GM12878 (cell line): ENCODE results near the gene AKAP1. TPM values are rescaled to one million over a fixed set of nuclear protein-coding genes. Genes with fewer than 3 reads are reported as not detected.

Experiments
- ATAC-seq: fragments of 200-7000 bp; cut with Tn5 transposase; 3 replicates; pipeline ENCODE4 v1.9.1; 2020; ENCODE audit warnings: mild to moderate bottlenecking, moderate library complexity
- BruUV-seq: library from RNA; stranded (reverse); fragments of 400-500 nt; replicated peaks from 2 replicates; lab custom pipeline; 2021; lab: Mats Ljungman, UMichigan
- CTCF ChIA-PET: fragments of 300-600 bp; sonication (Branson Sonifier 250); formaldehyde crosslinking; extraction: SDS; loops from one replicate; lab custom pipeline; 2021; ENCODE audit warnings: inconsistent platforms; lab: Yijun Ruan, JAX
- POLR2A ChIA-PET: fragments of 350-600 bp; formaldehyde crosslinking; extraction: SDS; loops from one replicate; lab custom pipeline; 2021; ENCODE audit warnings: inconsistent platforms; lab: Charles Lee
- RAD21 ChIA-PET: fragments of 300-600 bp; sonication (Branson Sonifier 250); formaldehyde crosslinking; loops from one replicate; lab custom pipeline; 2023; ENCODE audit warnings: antibody characterized with exemption; ENCODE audit not compliant: unreplicated experiment; lab: Charles Lee
- SMC1A ChIA-PET: fragments of 300-600 bp; sonication (Branson Sonifier 250); formaldehyde crosslinking; loops from one replicate; lab custom pipeline; 2023; ENCODE audit not compliant: unreplicated experiment, uncharacterized antibody; lab: Charles Lee
- DNase-seq: peaks from one replicate; pipeline ENCODE4 v3.0.0-alpha.2; 2011; ENCODE audit warnings: low read depth, low spot score
- FAIRE-seq: peaks from 3 replicates; lab custom pipeline; 2011; peaks lifted over from hg19 to GRCh38; lab: Jason Lieb, UNC
- H2AFZ ChIP-seq: 2 replicates; pipeline ENCODE4 v1.6.0; 2011; ENCODE audit warnings: low read depth, low read length, control low read depth; ENCODE audit not compliant: control insufficient read depth
- H3K27ac ChIP-seq: 2 replicates; pipeline ENCODE4 v1.5.1; 2011; ENCODE audit warnings: control low read depth; ENCODE audit not compliant: control insufficient read depth, insufficient read depth
- H3K27me3 ChIP-seq, 2 experiments: replicated peaks in 1 of 2; 2 replicates each; pipeline versions ENCODE4 v1.6.0 to v1.6.1; 2011; ENCODE audit warnings: low read length in 1 of 2; ENCODE audit not compliant: control insufficient read depth in 2 of 2, insufficient read depth in 2 of 2
- H3K36me3 ChIP-seq, 2 experiments: 2 replicates each; pipeline ENCODE4 v1.5.1; 2011; ENCODE audit warnings: low read length in 1 of 2; ENCODE audit not compliant: control insufficient read depth in 2 of 2, insufficient read depth in 2 of 2
- H3K4me1 ChIP-seq: 2 replicates; pipeline ENCODE4 v1.6.1; 2011; ENCODE audit warnings: mild to moderate bottlenecking, low read length, moderate library complexity, mixed read lengths; ENCODE audit not compliant: control insufficient read depth, insufficient read depth
- H3K4me2 ChIP-seq: 2 replicates; pipeline ENCODE4 v1.6.0; 2011; ENCODE audit warnings: control low read depth; ENCODE audit not compliant: control insufficient read depth, insufficient read depth
- H3K4me3 ChIP-seq: fragments of 200-600 bp; sonication (generic); 2 replicates; pipeline ENCODE4 v1.5.1; 2016
- H3K79me2 ChIP-seq: 2 replicates; pipeline ENCODE4 v1.6.0; 2011; ENCODE audit warnings: low read length; ENCODE audit not compliant: control insufficient read depth, insufficient read depth
- H3K9ac ChIP-seq: 2 replicates; pipeline ENCODE4 v1.8.0; 2011; ENCODE audit warnings: low read length, control low read depth, mixed read lengths; ENCODE audit not compliant: control insufficient read depth, insufficient read depth
- H3K9me3 ChIP-seq: replicated peaks from 3 replicates; pipeline ENCODE4 v1.5.1; 2011; ENCODE audit warnings: mild to moderate bottlenecking, low read length; ENCODE audit not compliant: control insufficient read depth, insufficient read depth
- H4K20me1 ChIP-seq: 2 replicates; pipeline ENCODE4 v1.6.0; 2011; ENCODE audit not compliant: control insufficient read depth, insufficient read depth
- BMI1 ChIP-seq: fragments of 450-650 bp; IDR thresholded peaks from 2 replicates; pipeline ENCODE4 v1.6.1; 2016; ENCODE audit warnings: mild to moderate bottlenecking, moderate library complexity, borderline replicate concordance
- POLR2AphosphoS5 ChIP-seq: IDR thresholded peaks from 2 replicates; pipeline ENCODE4 v1.6.1; 2011; ENCODE audit warnings: mild to moderate bottlenecking, low read length, inconsistent platforms
- WGBS: methylation state at CpG from one replicate; pipeline ENCODE4 v1.1.6; 2016; ENCODE audit warnings: low lambda C conversion rate; ENCODE audit not compliant: insufficient replicate concordance, insufficient coverage; ENCODE audit errors: missing lambda C conversion rate; 5-methylcytosine and 5-hydroxymethylcytosine counted together
- in situ Hi-C: fragments of 300-500 bp; cut with MboI; formaldehyde crosslinking; loops from 9 replicates; pipeline ENCODE4 v1.14.3; 2018; ENCODE audit warnings: mixed read lengths
- intact Hi-C: fragments of 100-400 bp; cut with micrococcal nuclease; formaldehyde crosslinking; loops from one replicate; pipeline ENCODE4 v1.14.2; 2022; ENCODE audit not compliant: unreplicated experiment
- polyA plus RNA-seq, 11 experiments: library from polyadenylated mRNA; depleted of rRNA in 4 of 11; unstranded in 6 of 11; stranded (reverse) in 5 of 11; fragments of >200 nt; fragmentation: Nextera tagmentation in 4 of 11; fragmentation: Illumina TruSeq in 1 of 11; extraction: Ambion mirVana in 4 of 11; extraction: Trizol in 1 of 11; gene quantifications; 1 replicate in 1 of 11; 2 replicates in 10 of 11; pipeline versions ENCODE4 v1.2.1 to v1.2.3, GENCODE V29; 2011 to 2016; ENCODE audit warnings: inconsistent platforms in 2 of 11, missing spikeins in 2 of 11, low read depth in 1 of 11
- total RNA-seq, 4 experiments: library from RNA; depleted of rRNA in 3 of 4; stranded (reverse); fragments of >200 nt in 3 of 4; fragmentation: Illumina TruSeq in 1 of 4; extraction: Trizol in 1 of 4; gene quantifications; 2 replicates each; pipeline versions ENCODE4 v1.2.1 to v1.2.3, GENCODE V29; 2013 to 2021
- TF ChIP-seq, protein P1 (sequence below): fragments of 450-650 bp; IDR thresholded peaks from 2 replicates; pipeline ENCODE4 v1.6.1; 2017; ENCODE audit warnings: mild to moderate bottlenecking
- TF ChIP-seq, protein P2 (sequence below): IDR thresholded peaks from 2 replicates; pipeline ENCODE4 v1.6.1; 2012; ENCODE audit warnings: low read depth, low read length, improper control_type of control experiment
- TF ChIP-seq, protein P3 (sequence below), 3 experiments: IDR thresholded peaks in 2 of 3; conservative IDR thresholded peaks in 1 of 3; 2 replicates each; pipeline ENCODE4 v1.5.1; 2011; ENCODE audit warnings: low read depth in 3 of 3, low read length in 3 of 3, mild to moderate bottlenecking in 3 of 3, control low read depth in 2 of 3, moderate library complexity in 2 of 3, inconsistent platforms in 1 of 3, mixed read lengths in 1 of 3; ENCODE audit not compliant: control insufficient read depth in 2 of 3, insufficient read depth in 1 of 3; ENCODE audit errors: extremely low read depth in 1 of 3
- TF ChIP-seq, protein P4 (sequence below): fragments of 450-650 bp; formaldehyde crosslinking; IDR thresholded peaks from 2 replicates; pipeline ENCODE4 v1.5.0; 2022; ENCODE audit warnings: mild to moderate bottlenecking, missing genetic modification characterization

The AKAP1 gene
- total and polyA plus RNA-seq, 10 of the 15 experiments (the other 5 are each of a cell fraction or from before 2014, with no cell fraction given) = 11.9 to 50.5 (median 38.1) TPM

DNA sequence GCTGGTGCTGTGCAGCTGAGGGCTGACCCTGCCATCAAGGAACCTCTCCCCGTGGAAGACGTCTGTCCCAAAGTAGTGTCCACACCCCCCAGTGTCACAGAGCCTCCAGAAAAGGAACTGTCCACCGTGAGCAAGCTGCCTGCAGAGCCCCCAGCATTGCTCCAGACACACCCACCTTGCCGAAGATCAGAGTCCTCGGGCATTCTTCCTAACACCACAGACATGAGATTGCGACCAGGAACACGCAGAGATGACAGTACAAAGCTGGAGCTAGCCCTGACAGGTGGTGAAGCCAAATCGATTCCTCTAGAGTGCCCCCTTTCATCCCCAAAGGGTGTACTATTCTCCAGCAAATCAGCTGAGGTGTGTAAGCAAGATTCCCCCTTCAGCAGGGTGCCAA is 20.5 kb downstream of the AKAP1 start (continued):
- TF ChIP-seq, protein P1, sequence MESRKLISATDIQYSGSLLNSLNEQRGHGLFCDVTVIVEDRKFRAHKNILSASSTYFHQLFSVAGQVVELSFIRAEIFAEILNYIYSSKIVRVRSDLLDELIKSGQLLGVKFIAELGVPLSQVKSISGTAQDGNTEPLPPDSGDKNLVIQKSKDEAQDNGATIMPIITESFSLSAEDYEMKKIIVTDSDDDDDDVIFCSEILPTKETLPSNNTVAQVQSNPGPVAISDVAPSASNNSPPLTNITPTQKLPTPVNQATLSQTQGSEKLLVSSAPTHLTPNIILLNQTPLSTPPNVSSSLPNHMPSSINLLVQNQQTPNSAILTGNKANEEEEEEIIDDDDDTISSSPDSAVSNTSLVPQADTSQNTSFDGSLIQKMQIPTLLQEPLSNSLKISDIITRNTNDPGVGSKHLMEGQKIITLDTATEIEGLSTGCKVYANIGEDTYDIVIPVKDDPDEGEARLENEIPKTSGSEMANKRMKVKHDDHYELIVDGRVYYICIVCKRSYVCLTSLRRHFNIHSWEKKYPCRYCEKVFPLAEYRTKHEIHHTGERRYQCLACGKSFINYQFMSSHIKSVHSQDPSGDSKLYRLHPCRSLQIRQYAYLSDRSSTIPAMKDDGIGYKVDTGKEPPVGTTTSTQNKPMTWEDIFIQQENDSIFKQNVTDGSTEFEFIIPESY = no peak
- TF ChIP-seq POLR2AphosphoS5 = no peak
- TF ChIP-seq, all 136 proteins: peak for 0

DNA sequence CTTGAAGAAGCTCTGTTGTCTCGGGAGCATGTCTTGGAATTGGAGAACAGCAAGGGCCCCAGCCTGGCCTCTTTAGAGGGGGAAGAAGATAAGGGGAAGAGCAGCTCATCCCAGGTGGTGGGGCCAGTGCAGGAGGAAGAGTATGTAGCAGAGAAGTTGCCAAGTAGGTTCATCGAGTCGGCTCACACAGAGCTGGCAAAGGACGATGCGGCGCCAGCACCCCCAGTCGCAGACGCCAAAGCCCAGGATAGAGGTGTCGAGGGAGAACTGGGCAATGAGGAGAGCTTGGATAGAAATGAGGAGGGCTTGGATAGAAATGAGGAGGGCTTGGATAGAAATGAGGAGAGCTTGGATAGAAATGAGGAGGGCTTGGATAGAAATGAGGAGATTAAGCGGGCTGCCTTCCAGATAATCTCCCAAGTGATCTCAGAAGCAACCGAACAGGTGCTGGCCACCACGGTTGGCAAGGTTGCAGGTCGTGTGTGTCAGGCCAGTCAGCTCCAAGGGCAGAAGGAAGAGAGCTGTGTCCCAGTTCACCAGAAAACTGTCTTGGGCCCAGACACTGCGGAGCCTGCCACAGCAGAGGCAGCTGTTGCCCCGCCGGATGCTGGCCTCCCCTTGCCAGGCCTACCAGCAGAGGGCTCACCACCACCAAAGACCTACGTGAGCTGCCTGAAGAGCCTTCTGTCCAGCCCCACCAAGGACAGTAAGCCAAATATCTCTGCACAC is 21.2 kb downstream of the AKAP1 start:
- ChIA-PET CTCF (interaction anchor here (0.6 to 1.5 kb wide), 5 partner anchors 11 to 677 kb away, joined by 3 to 4 read pairs (median 3); no protein-coding TSS in a partner anchor), SMC1A (interaction anchor here (1.2 to 1.4 kb wide), 2 partner anchors 17 to 26 kb away, joined by 3 read pairs; no protein-coding TSS in a partner anchor), RAD21 (interaction anchor here (1.2 kb wide), 1 partner anchor 19 kb away, joined by 3 read pairs; no protein-coding TSS in a partner anchor), POLR2A (no interaction called here)
- in situ Hi-C loops = no loop called here
- WGBS = 88% methylated on average over 17 of the region's 17 CpGs
- no peak overlapping the region for H3K27ac ChIP-seq
- ATAC-seq (no peak), FAIRE-seq (no peak), DNase-seq (no peak)
- H2AFZ ChIP-seq = no peak overlapping the region
- H3K9ac ChIP-seq = no peak overlapping the region
- TSS peak; percentile 54 for BruUV-seq
- H3K27me3 ChIP-seq = no peaks in the 10 kb centered on the region
- intact Hi-C loops = no loop called here
- H3K9me3 ChIP-seq = no peaks in the 10 kb centered on the region
- H3K79me2 ChIP-seq = peaks cover 7% of the 10 kb centered on the region
- no peak overlapping the region for H3K4me3 ChIP-seq
- H3K36me3 ChIP-seq = peaks cover 9 to 23% of the 10 kb centered on the region in 2 experiments
- no peak overlapping the region for H3K4me2 ChIP-seq
- TF ChIP-seq, protein P2, sequence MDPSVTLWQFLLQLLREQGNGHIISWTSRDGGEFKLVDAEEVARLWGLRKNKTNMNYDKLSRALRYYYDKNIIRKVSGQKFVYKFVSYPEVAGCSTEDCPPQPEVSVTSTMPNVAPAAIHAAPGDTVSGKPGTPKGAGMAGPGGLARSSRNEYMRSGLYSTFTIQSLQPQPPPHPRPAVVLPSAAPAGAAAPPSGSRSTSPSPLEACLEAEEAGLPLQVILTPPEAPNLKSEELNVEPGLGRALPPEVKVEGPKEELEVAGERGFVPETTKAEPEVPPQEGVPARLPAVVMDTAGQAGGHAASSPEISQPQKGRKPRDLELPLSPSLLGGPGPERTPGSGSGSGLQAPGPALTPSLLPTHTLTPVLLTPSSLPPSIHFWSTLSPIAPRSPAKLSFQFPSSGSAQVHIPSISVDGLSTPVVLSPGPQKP = no peak
- TF ChIP-seq, protein P3, sequence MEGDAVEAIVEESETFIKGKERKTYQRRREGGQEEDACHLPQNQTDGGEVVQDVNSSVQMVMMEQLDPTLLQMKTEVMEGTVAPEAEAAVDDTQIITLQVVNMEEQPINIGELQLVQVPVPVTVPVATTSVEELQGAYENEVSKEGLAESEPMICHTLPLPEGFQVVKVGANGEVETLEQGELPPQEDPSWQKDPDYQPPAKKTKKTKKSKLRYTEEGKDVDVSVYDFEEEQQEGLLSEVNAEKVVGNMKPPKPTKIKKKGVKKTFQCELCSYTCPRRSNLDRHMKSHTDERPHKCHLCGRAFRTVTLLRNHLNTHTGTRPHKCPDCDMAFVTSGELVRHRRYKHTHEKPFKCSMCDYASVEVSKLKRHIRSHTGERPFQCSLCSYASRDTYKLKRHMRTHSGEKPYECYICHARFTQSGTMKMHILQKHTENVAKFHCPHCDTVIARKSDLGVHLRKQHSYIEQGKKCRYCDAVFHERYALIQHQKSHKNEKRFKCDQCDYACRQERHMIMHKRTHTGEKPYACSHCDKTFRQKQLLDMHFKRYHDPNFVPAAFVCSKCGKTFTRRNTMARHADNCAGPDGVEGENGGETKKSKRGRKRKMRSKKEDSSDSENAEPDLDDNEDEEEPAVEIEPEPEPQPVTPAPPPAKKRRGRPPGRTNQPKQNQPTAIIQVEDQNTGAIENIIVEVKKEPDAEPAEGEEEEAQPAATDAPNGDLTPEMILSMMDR (IDR thresholded peaks at IDR 0.05 in 2 of 3, conservative IDR thresholded peaks at IDR 0.05 in 1 of 3; ENCODE audit: control insufficient read depth in 2 of 3, extremely low read depth in 1 of 3, insufficient read depth in 1 of 3, low read depth in 3 of 3, low read length in 3 of 3) = peak in 2 of 3 experiments; percentile 15 to 17; a peak in 2 of 6 replicates
- TF ChIP-seq, protein P4, sequence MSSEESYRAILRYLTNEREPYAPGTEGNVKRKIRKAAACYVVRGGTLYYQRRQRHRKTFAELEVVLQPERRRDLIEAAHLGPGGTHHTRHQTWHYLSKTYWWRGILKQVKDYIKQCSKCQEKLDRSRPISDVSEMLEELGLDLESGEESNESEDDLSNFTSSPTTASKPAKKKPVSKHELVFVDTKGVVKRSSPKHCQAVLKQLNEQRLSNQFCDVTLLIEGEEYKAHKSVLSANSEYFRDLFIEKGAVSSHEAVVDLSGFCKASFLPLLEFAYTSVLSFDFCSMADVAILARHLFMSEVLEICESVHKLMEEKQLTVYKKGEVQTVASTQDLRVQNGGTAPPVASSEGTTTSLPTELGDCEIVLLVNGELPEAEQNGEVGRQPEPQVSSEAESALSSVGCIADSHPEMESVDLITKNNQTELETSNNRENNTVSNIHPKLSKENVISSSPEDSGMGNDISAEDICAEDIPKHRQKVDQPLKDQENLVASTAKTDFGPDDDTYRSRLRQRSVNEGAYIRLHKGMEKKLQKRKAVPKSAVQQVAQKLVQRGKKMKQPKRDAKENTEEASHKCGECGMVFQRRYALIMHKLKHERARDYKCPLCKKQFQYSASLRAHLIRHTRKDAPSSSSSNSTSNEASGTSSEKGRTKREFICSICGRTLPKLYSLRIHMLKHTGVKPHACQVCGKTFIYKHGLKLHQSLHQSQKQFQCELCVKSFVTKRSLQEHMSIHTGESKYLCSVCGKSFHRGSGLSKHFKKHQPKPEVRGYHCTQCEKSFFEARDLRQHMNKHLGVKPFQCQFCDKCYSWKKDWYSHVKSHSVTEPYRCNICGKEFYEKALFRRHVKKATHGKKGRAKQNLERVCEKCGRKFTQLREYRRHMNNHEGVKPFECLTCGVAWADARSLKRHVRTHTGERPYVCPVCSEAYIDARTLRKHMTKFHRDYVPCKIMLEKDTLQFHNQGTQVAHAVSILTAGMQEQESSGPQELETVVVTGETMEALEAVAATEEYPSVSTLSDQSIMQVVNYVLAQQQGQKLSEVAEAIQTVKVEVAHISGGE (CRISPR knock-in tag) = no peak
- no peak for TF ChIP-seq BMI1
- no peaks in the 10 kb centered on the region for H4K20me1 ChIP-seq
- H3K4me1 ChIP-seq = peaks cover 11% of the 10 kb centered on the region
